KOPT-K1 (cell line): ENCODE data around the gene DENND4C.
"Not testable (repeated sequence)": the region's sequence is repeated elsewhere in the genome, so short reads cannot be mapped to it uniquely, and the experiment has no call there.

ENCODE experiments used
- H3K27ac ChIP-seq: fragments of 200-600 bp; sonication (generic); 2 replicates; pipeline ENCODE4 v1.5.1; 2016; ENCODE audit warnings: antibody characterized with exemption, mild to moderate bottlenecking, low read depth, low read length; ENCODE audit not compliant: poor library complexity, severe bottlenecking
- H3K36me3 ChIP-seq: fragments of 200-600 bp; sonication (generic); 2 replicates; pipeline ENCODE4 v1.5.1; 2017; ENCODE audit warnings: antibody characterized with exemption, mild to moderate bottlenecking, low read length, moderate library complexity; ENCODE audit not compliant: insufficient read depth
- H3K9me3 ChIP-seq: fragments of 200-600 bp; sonication (generic); 2 replicates; pipeline ENCODE4 v1.5.1; 2017; ENCODE audit warnings: antibody characterized with exemption, low read length, mild to moderate bottlenecking; ENCODE audit not compliant: insufficient read depth, poor library complexity, severe bottlenecking

DENND4C gene

DNA sequence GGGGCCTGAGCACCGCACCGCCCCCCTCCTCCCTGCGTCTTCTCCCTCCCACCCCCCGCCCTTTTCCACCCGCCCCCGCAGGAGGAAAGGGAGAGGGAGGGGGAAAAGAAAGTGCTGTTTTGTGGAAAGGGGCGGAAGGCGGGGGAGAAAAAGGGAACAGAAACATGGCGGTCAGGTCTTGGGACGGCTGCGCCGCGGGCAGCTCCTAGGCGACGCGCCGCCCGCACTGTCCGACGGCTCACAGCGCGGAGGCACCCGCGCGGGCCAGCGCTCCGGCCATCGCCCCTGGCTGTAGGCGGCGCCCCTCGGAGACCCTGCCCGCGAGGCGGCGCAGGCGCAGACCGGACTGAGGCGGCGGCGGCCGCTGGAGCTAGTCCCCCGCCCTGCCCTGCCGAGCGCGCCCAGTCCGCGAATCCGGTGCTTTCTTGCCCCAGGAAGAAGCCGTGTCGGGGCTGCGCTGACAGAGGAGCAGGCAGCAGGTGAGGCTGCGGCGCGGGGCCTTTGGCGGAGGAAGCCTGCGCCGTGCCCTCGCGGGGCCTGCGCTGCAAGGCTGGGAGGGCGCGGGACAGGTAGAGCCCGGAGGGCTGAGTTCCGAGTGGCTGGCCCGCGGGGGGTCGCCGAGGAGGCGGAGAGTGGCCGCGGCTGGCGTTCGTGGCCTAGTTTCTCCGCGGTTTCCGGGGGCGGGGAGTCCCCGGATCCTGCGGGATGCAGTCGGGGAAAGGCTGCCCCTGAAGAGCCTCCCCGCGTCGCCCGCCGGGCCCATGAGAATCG is at the start of gene DENND4C:
Gene DENND4C, plus strand, starts transcription at position 339 of the 771 bp plus-strand sequence. CDS start 45,482 bp downstream, outside the sequence.
- H3K9me3 ChIP-seq: no peaks in the 10 kb centered on the region
- H3K36me3 ChIP-seq: no peaks in the 10 kb centered on the region
- peak within 1 kb of the TSS; percentile 81 for H3K27ac ChIP-seq

GRCh38 chr9:19180991-19181390 is 49.5 kb upstream of the DENND4C start:
- Histone ChIP-seq H3K36me3 (no peaks in the 10 kb centered on the region), H3K9me3 (no peaks in the 10 kb centered on the region), H3K27ac (no peak overlapping the region)

DNA sequence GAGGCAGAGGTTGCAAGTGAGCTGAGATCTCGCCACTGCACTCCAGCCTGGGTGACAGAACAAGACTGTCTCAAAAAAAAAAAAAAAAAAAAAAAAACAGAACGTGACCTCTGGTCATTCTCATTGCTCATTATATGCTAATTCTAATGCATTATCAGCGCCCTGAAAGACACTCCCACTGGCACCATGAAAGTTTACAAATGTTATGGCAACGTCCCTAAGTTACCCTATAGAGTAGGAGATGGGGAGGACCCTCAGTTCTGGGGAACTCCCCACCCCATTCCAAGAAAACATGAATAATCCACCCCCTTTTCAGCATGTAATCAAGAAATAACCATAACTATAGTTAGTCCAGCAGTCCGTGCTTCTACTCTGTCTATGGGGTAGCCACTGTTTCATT is 48.9 kb upstream of the DENND4C start:
- Histone ChIP-seq H3K27ac (no peak overlapping the region), H3K36me3 (no peaks in the 10 kb centered on the region), H3K9me3 (no peaks in the 10 kb centered on the region)

DNA sequence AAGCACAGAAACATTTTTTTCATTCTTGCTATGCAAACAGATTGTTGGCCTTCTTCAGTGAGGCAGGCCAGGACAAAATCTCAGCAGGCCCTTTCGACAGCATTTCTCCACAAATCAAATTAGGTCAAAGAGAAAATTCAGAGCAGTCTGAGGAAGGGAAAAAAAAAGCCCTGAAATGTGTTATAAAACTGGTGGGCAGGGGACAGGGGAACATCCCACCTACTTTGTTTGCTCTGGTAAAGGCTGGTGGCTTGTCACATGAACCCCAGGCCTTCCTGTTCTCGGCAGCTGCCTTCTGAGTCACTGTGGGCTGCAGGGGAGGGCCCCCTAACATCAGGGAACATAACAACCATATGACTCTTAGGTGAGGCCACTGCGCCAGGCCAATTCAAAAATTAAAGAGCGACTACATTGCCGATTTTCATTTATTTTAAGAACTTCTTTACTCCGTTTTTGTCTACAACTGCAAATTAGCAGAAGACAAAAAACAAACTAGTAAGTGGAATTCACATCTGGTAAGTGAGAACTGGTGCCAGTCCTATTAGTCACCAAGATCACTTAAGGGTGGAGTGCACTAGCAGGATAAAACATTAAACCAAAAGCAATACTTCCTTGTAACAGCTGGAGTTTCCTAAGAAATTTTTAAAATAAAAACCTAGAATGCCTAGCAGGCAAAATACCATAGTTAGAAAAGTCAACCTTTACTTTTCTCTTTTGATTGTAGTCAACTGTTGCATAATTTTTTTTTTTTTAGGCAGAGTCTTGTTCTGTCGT is 46.2 kb upstream of the DENND4C start:
- H3K27ac ChIP-seq: peak overlapping the region; percentile 61
- H3K36me3 ChIP-seq: no peaks in the 10 kb centered on the region
- H3K9me3 ChIP-seq: no peaks in the 10 kb centered on the region

GRCh38 chr9:19185191-19185590 is 45.3 kb upstream of the DENND4C start:
- Histone ChIP-seq H3K9me3 (no peaks in the 10 kb centered on the region), H3K36me3 (no peaks in the 10 kb centered on the region), H3K27ac (no peak overlapping the region)

- H3K9me3 ChIP-seq: no peaks in the 10 kb centered on the region
- H3K36me3 ChIP-seq: no peaks in the 10 kb centered on the region
- H3K27ac ChIP-seq: no peak overlapping the region
Measured at GRCh38 chr9:19186232-19186631, 44.3 kb upstream of the DENND4C start.

- Histone ChIP-seq H3K9me3 (no peaks in the 10 kb centered on the region), H3K27ac (no peak overlapping the region), H3K36me3 (no peaks in the 10 kb centered on the region)
Measured at GRCh38 chr9:19188771-19189170, 41.7 kb upstream of the DENND4C start.

GRCh38 chr9:19192202-19193028 is 38.1 kb upstream of the DENND4C start:
- Histone ChIP-seq H3K27ac (no peak overlapping the region), H3K9me3 (no peaks in the 10 kb centered on the region), H3K36me3 (no peaks in the 10 kb centered on the region)

DNA sequence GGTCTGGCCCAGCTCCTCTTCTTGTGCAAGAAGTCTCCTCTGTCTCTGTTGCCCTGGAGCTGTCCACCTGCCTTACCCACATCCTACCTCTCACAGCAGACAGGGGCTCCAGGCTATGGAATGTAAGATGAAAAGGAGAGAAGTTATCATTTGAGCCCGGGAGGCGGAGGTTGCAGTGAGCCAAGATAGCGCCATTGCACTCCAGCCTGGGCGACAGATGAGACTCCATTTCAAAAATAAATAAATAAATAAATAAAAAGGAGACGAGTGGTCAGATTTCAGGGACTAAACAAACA is 37.5 kb upstream of the DENND4C start:
- H3K9me3 ChIP-seq: no peaks in the 10 kb centered on the region
- H3K27ac ChIP-seq: no peak overlapping the region
- no peaks in the 10 kb centered on the region for H3K36me3 ChIP-seq

GRCh38 chr9:19193358-19193973 is 37.0 kb upstream of the DENND4C start:
- H3K36me3 ChIP-seq, H3K9me3 ChIP-seq, H3K27ac ChIP-seq: not testable (repeated sequence)

DNA sequence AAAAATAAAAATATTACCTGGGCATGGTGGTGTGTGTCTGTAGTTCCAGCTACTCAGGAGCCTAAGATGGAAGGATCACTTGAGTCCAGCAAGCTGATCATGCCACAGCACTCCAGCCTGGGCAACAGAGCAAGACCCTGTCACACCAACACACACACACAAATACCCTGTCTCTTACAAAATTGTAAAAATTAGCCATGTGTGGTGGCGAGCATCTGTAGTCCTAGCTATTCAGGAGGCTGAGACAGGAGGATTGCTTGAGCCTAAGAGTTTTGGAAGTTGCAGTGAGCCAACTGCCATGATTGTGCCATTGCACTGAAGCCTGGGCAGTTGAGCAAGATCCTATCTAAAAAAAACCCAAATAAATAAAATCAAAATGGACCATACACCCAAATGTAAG is 32.1 kb upstream of the DENND4C start:
- H3K9me3 ChIP-seq: no peaks in the 10 kb centered on the region
- H3K27ac ChIP-seq: no peak overlapping the region
- H3K36me3 ChIP-seq: no peaks in the 10 kb centered on the region

GRCh38 chr9:19199012-19199411 is 31.5 kb upstream of the DENND4C start:
- no peak overlapping the region for H3K27ac ChIP-seq
- H3K36me3 ChIP-seq: no peaks in the 10 kb centered on the region
- no peaks in the 10 kb centered on the region for H3K9me3 ChIP-seq

DNA sequence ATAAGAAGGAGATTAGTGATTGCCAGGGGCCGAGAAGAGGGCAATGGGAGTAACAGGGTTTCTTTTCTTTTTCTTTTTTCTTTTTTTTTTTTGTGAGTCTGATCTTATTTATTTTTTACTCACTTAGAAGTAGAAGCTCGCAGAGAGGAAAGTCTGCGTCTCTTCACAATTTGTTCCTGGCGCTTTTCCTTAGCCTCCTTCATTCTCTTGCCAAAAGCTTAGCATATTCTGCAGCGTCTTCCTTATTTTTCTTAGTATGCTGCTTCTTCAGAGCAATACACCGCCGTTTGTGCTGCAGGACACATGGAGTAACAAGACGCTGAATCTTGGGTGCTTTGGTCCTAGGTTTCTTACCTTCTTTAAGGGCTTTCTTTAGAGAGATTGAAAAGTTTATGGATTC is 30.3 kb upstream of the DENND4C start:
- H3K27ac ChIP-seq: no peak overlapping the region
- H3K36me3 ChIP-seq: no peaks in the 10 kb centered on the region
- no peaks in the 10 kb centered on the region for H3K9me3 ChIP-seq

- Histone ChIP-seq H3K36me3 (no peaks in the 10 kb centered on the region), H3K9me3 (no peaks in the 10 kb centered on the region), H3K27ac (no peak overlapping the region)
Measured at GRCh38 chr9:19201899-19202891, 28.3 kb upstream of the DENND4C start.
